ENCODE data around the gene HSD17B1.

- TF ChIP-seq CTCF (IDR thresholded peaks at IDR 0.05 in 4 of 5, conservative IDR thresholded peaks at IDR 0.05 in 1 of 5) (no peak), POLR2A (IDR thresholded peaks at IDR 0.05) (no peak)
These were observed 33.8 kb upstream of the HSD17B1 start for GRCh38 chr17:42518755-42519545.
